ENCODE data around the gene DIP2B.

DIP2B gene

GRCh38 chr12:50740307-50740706 is 235.5 kb downstream of the DIP2B start:
- no peak overlapping the region for H3K4me2 ChIP-seq (ENCODE audit: low read length)
- no peaks in the 10 kb centered on the region for H3K9me3 ChIP-seq (ENCODE audit: control insufficient read depth, low read length)
- H3K79me2 ChIP-seq, result no peaks in the 10 kb centered on the region
- H3K4me3 ChIP-seq (ENCODE audit: low read depth, low read length), result no peak overlapping the region
- no peak for TF ChIP-seq CTCF (IDR thresholded peaks at IDR 0.05)
- H3K36me3 ChIP-seq (ENCODE audit: control insufficient read depth, insufficient read depth, low read length), result no peaks in the 10 kb centered on the region
- no peak overlapping the region for H3K27ac ChIP-seq
- H3K27me3 ChIP-seq (ENCODE audit: control insufficient read depth, insufficient read depth, low read length), result no peaks in the 10 kb centered on the region
- no peak overlapping the region for H3K9ac ChIP-seq
- no peak overlapping the region for H2AFZ ChIP-seq
- no peaks in the 10 kb centered on the region for H3K4me1 ChIP-seq

- H3K9ac ChIP-seq, result no peak overlapping the region
- H3K27me3 ChIP-seq (ENCODE audit: control insufficient read depth, insufficient read depth, low read length), result no peaks in the 10 kb centered on the region
- H3K4me1 ChIP-seq, result no peaks in the 10 kb centered on the region
- no peak overlapping the region for H2AFZ ChIP-seq
- H3K36me3 ChIP-seq (ENCODE audit: control insufficient read depth, insufficient read depth, low read length), result no peaks in the 10 kb centered on the region
- H3K4me3 ChIP-seq (ENCODE audit: low read depth, low read length), result no peak overlapping the region
- H3K27ac ChIP-seq, result no peak overlapping the region
- no peak overlapping the region for H3K4me2 ChIP-seq (ENCODE audit: low read length)
- no peak for TF ChIP-seq CTCF (IDR thresholded peaks at IDR 0.05)
- H3K9me3 ChIP-seq (ENCODE audit: control insufficient read depth, low read length), result no peaks in the 10 kb centered on the region
- H3K79me2 ChIP-seq, result no peaks in the 10 kb centered on the region
These were observed 238.0 kb downstream of the DIP2B start for GRCh38 chr12:50742776-50743175.

GRCh38 chr12:50745861-50746260 is 241.1 kb downstream of the DIP2B start:
- no peaks in the 10 kb centered on the region for H3K27me3 ChIP-seq (ENCODE audit: control insufficient read depth, insufficient read depth, low read length)
- H3K36me3 ChIP-seq (ENCODE audit: control insufficient read depth, insufficient read depth, low read length), result no peaks in the 10 kb centered on the region
- H3K79me2 ChIP-seq, result no peaks in the 10 kb centered on the region
- H3K4me2 ChIP-seq (ENCODE audit: low read length), result no peak overlapping the region
- H3K27ac ChIP-seq, result no peak overlapping the region
- no peak overlapping the region for H3K4me3 ChIP-seq (ENCODE audit: low read depth, low read length)
- no peak overlapping the region for H3K9ac ChIP-seq
- H2AFZ ChIP-seq, result no peak overlapping the region
- H3K4me1 ChIP-seq, result no peaks in the 10 kb centered on the region
- no peak for TF ChIP-seq CTCF (IDR thresholded peaks at IDR 0.05)
- H3K9me3 ChIP-seq (ENCODE audit: control insufficient read depth, low read length), result no peaks in the 10 kb centered on the region

- Histone ChIP-seq H3K9ac (no peak overlapping the region), H3K79me2 (no peaks in the 10 kb centered on the region), H3K27ac (no peak overlapping the region), H3K4me2 (ENCODE audit: low read length) (no peak overlapping the region), H3K4me1 (no peaks in the 10 kb centered on the region), H3K27me3 (ENCODE audit: control insufficient read depth, insufficient read depth, low read length) (no peaks in the 10 kb centered on the region), H3K4me3 (ENCODE audit: low read depth, low read length) (no peak overlapping the region), H3K9me3 (ENCODE audit: control insufficient read depth, low read length) (no peaks in the 10 kb centered on the region), H2AFZ (no peak overlapping the region), H3K36me3 (ENCODE audit: control insufficient read depth, insufficient read depth, low read length) (no peaks in the 10 kb centered on the region)
- no peak for TF ChIP-seq CTCF (IDR thresholded peaks at IDR 0.05)
These were observed 241.6 kb downstream of the DIP2B start for GRCh38 chr12:50746431-50746830.

- no peaks in the 10 kb centered on the region for H3K27me3 ChIP-seq (ENCODE audit: control insufficient read depth, insufficient read depth, low read length)
- no peak overlapping the region for H3K4me2 ChIP-seq (ENCODE audit: low read length)
- TF ChIP-seq CTCF (IDR thresholded peaks at IDR 0.05), result no peak
- no peaks in the 10 kb centered on the region for H3K4me1 ChIP-seq
- H3K9me3 ChIP-seq (ENCODE audit: control insufficient read depth, low read length), result no peaks in the 10 kb centered on the region
- no peaks in the 10 kb centered on the region for H3K79me2 ChIP-seq
- no peak overlapping the region for H2AFZ ChIP-seq
- no peak overlapping the region for H3K9ac ChIP-seq
- no peaks in the 10 kb centered on the region for H3K36me3 ChIP-seq (ENCODE audit: control insufficient read depth, insufficient read depth, low read length)
- H3K4me3 ChIP-seq (ENCODE audit: low read depth, low read length), result no peak overlapping the region
- H3K27ac ChIP-seq, result no peak overlapping the region
These were observed 243.0 kb downstream of the DIP2B start for GRCh38 chr12:50747817-50748216.

Measured in parathyroid adenoma (tissue), 2 donors.